ENCODE data around the gene PHLDA3.

Gene PHLDA3

GRCh38 chr1:201468844-201469644, at the start of gene PHLDA3 (continued):
- TF ChIP-seq ZNF521 (tag by site-specific recombination; IDR thresholded peaks at IDR 0.05) (no peak), ZNF2 (tag by site-specific recombination; IDR thresholded peaks at IDR 0.05) (no peak), GLIS1 (tag by site-specific recombination; IDR thresholded peaks at IDR 0.05) (peak; percentile 95), ZNF350 (tag by site-specific recombination; IDR thresholded peaks at IDR 0.05) (no peak), ZBTB1 (tag by site-specific recombination; IDR thresholded peaks at IDR 0.05) (no peak), ZNF132 (tag by site-specific recombination; IDR thresholded peaks at IDR 0.05; ENCODE audit: borderline replicate concordance) (no peak), TSHZ1 (tag by site-specific recombination; IDR thresholded peaks at IDR 0.05; ENCODE audit: borderline replicate concordance) (no peak), ZNF548 (tag by site-specific recombination; IDR thresholded peaks at IDR 0.05) (no peak), ZNF518A (tag by site-specific recombination; conservative IDR thresholded peaks at IDR 0.05; ENCODE audit: low read depth) (no peak), ZNF366 (tag by site-specific recombination; conservative IDR thresholded peaks at IDR 0.05) (no peak), ZNF394 (tag by site-specific recombination; IDR thresholded peaks at IDR 0.05; ENCODE audit: borderline replicate concordance) (no peak), OSR2 (tag by site-specific recombination; IDR thresholded peaks at IDR 0.05) (0 out of 2 replicates have a peak, but pooled peaks have one; percentile 40), REPIN1 (tag by site-specific recombination; IDR thresholded peaks at IDR 0.05; ENCODE audit: low read depth) (no peak), ZNF169 (tag by site-specific recombination; IDR thresholded peaks at IDR 0.05) (no peak), KLF17 (tag by site-specific recombination; IDR thresholded peaks at IDR 0.05) (peak; percentile 78), SETDB1 (IDR thresholded peaks at IDR 0.05; ENCODE audit: insufficient read length, low read length) (no peak), ZNF404 (tag by site-specific recombination; IDR thresholded peaks at IDR 0.05) (no peak), ZNF362 (tag by site-specific recombination; IDR thresholded peaks at IDR 0.05) (no peak), ZNF677 (tag by site-specific recombination; IDR thresholded peaks at IDR 0.05) (no peak)
- TF ChIP-seq, protein P1, sequence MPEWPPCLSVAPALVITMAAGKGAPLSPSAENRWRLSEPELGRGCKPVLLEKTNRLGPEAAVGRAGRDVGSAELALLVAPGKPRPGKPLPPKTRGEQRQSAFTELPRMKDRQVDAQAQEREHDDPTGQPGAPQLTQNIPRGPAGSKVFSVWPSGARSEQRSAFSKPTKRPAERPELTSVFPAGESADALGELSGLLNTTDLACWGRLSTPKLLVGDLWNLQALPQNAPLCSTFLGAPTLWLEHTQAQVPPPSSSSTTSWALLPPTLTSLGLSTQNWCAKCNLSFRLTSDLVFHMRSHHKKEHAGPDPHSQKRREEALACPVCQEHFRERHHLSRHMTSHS (tag by site-specific recombination; IDR thresholded peaks at IDR 0.05), result no peak
- TF ChIP-seq, protein P2, sequence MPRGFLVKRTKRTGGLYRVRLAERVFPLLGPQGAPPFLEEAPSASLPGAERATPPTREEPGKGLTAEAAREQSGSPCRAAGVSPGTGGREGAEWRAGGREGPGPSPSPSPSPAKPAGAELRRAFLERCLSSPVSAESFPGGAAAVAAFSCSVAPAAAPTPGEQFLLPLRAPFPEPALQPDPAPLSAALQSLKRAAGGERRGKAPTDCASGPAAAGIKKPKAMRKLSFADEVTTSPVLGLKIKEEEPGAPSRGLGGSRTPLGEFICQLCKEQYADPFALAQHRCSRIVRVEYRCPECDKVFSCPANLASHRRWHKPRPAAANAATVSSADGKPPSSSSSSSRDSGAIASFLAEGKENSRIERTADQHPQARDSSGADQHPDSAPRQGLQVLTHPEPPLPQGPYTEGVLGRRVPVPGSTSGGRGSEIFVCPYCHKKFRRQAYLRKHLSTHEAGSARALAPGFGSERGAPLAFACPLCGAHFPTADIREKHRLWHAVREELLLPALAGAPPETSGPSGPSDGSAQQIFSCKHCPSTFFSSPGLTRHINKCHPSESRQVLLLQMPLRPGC (tag by site-specific recombination; IDR thresholded peaks at IDR 0.05), result peak; percentile 63
- TF ChIP-seq, protein P3, sequence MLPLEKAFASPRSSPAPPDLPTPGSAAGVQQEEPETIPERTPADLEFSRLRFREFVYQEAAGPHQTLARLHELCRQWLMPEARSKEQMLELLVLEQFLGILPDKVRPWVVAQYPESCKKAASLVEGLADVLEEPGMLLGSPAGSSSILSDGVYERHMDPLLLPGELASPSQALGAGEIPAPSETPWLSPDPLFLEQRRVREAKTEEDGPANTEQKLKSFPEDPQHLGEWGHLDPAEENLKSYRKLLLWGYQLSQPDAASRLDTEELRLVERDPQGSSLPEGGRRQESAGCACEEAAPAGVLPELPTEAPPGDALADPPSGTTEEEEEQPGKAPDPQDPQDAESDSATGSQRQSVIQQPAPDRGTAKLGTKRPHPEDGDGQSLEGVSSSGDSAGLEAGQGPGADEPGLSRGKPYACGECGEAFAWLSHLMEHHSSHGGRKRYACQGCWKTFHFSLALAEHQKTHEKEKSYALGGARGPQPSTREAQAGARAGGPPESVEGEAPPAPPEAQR (tag by site-specific recombination; IDR thresholded peaks at IDR 0.05), result no peak
